Hippocampal formation (tissue), 2 donors: ENCODE data around the gene SETD2.

Experiments
- DNase-seq, 2 donors: peaks; one replicate each; lab custom pipeline; 2025; lab: John Stamatoyannopoulos, UW

SETD2 gene

GRCh38 chr3:46985588-46985987 is 178.3 kb downstream of the SETD2 start:
- no peak for DNase-seq

DNA sequence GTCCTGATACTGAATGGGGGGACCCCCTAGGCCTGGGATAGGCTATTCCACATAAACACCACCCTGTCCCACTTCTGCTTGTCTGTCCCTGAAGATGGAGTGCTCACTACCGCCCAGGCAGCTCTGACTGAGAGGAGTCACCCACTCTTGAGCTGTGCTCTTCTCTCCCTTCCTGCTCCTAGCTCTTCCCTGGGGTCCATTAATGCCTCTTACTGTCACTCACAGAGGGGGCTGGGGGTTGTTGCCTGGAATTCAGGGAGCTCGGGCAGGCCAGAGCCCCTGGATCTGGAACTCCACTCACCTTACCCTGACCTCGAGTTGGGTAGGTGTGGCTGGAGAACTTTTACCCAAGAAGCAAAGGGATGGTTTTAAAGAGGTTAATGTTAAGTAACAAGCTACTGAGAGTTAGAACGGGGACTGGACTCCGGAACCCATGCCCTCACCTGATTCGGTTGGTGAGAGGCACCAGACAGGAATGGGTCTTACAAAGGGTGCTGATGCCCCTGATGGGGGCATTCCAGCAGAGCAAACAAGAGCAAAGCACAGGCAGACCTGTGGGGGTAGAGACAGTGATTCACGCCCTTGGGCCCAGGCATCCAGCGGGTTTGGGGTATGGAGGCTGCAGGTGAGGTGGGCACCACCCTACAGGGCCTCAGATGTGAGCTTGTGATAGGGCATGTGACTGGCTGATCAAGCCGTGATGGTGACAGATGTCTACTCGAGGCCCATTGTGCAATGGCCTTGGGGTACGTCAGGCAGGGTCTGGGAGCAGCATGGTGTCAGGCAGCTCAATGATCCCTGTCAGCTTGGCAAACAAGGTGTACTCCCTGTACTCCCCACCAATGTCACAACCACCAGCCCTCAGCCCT is 179.1 kb downstream of the SETD2 start:
- no peak for DNase-seq

DNA sequence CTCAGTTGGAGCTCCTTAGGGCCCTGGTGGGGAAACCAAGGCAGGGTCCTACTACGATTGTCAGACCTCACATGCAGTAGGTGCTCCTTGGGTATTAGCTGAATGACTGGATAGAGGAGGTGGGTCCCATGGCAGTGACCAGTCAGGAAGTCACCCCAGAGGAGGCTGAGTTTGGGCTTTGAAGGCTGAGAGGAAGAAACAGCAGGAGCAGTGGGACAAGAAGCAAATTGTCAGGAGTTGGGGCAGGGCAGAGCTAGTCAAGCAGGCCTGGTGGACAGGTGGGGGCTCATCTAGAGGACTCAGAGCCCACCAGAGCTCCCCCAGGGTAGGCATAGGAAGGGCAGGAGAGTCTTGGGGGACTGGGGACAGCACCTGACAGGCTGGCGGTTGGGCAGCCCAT is 181.4 kb downstream of the SETD2 start:
- DNase-seq: no peak

- DNase-seq: no peak
These were observed 181.9 kb downstream of the SETD2 start for GRCh38 chr3:46981932-46982471.

DNA sequence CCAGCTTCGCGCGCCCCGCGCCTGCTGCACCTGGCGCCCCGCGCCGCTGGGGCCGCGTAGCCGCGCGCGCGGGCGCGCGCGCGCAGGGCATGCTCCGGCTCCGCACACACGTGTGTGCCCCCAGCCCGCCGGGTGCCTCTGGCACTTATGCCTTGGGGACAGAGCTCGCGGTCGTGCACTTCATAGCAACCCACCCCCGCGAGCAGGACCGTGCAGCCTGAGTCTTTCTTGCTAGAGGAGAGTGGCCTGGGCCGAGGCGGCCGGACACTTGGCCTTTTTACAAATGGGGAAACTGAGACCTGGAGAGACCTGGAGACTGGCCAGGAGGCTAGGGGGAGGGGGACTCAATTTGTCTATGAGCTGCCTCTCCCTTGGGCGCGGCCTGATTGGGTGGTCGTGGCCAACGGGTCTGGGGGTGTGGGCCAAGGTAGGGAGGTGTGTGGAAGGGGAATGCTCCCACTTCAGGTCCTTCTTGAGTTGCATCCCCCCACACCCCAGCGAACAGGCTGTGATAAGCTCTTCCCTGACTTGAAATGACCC is 183.9 kb downstream of the SETD2 start:
- no peak for DNase-seq

- peak; percentile 63 to 74 for DNase-seq
These were observed 184.6 kb downstream of the SETD2 start, which contains the start of gene NBEAL2 for GRCh38 chr3:46978985-46979944. Gene NBEAL2 (plus strand): TSS chr3:46979666. CDS start chr3:46979862, 196 bp downstream.

DNA sequence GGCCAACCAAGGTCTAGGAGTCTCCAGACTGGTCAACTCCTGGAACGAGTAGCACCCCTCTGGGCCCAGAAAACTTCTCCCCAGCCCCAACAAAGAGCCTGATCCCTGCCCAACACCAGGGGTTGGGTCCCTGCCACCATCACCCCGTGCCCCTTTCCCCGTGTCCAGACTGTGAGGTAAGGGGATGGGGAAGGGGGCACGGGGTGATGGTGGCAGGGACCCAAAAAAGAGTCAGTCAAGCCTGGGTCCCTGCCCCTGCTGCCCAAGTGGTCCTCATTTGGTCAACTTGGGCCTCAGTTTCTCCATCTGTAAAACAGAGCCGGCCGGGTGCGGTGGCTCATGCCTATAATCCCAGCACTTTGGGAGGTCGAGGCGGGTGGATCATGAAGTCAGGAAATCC is 185.5 kb downstream of the SETD2 start:
- no peak for DNase-seq

DNA sequence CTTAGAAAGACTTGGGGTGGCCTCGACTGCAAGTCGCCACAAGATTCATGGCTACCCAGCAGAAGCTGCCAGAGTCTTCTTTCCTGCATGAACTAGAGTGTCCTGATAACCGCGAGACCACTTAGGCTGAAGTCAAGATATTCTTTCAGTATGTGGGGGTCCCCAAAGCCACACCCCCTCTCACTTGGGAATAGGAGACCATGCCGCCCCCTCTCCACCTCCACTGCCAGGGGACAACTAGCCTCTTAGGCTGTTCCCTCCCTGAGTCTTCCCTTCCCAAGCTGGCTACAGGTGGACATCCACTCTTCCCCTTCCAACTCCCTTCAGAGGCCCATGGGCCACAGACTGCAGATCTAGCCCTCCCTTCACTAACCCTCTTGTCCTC is 186.1 kb downstream of the SETD2 start:
- no peak for DNase-seq

- peak; percentile 97 for DNase-seq
These were observed 187.4 kb downstream of the SETD2 start, which contains the start of gene CCDC12 for GRCh38 chr3:46976326-46977190. Gene CCDC12 (minus strand): TSS chr3:46976745. CDS start chr3:46976732, 13 bp downstream.

DNA sequence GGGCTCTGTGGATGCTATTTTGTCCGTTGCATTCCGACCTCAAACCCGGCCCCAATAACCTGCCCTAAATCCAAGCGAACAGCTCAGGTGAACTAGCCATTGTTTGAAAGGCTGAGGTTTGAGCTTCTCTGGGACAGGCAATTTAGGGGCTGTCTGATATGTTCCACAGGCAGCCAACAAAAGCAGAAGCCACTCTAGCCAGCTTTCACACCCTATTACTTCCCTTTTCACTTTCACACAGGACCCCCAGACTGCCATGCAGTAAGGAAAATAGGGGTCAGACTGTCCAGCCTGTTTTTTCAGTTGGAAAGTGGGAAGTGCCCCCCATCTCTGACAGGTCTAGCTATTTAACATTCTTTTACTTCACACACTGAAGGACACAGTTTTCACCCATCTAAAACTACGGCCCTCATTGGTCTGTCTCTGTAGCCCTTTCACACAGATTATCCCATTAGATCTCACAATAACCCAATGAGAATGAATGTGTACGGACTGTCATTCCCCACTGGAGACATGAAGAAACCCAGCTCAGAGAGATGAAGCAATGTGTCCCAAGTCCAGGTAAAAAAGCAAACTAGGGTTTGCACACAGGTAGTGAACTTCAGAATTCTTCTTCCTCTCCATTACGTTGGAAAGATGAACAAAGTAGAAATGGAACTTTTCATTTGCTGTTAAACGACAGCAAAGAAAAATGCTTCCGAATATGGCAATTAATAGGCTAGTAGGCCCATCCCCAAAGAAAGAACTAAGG is 189.3 kb downstream of the SETD2 start:
- DNase-seq: no peak

DNA sequence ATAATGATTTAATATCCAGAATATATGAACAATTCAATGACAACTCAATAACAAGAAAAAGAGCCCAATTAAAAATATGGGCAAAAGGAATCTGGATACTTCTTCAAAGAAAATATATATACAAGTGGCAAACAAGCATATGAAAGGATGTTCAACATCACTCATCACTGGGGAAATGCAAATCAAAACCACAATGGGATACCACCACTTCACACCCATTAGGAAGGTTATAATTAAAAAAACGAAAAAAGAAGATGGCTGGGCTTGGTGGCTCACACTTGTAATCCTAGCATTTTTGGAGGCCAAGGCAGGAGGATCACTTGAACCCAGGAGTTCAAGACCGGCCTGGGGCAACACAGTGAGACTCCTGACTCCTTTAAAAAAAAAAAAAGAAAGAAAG is 191.5 kb downstream of the SETD2 start:
- no peak for DNase-seq

DNA sequence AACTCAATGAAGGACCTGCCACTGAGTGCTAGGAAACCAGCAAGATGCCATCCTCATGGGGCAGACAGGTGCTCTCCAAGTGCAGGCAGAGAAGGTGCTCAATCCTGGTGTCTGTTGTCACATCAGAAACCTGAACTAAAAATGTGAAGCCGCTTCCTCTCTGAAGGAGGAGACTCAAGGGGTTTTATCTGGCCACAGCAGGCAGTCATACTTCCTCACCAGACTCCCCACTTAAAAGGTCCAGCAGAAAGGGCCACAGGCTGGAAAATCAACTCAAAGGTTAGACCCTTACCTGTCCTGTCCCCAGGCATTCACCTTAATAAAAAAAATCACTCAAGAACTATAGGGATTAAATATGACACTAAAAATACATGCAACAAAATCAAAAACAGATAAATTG is 192.2 kb downstream of the SETD2 start:
- DNase-seq: no peak

DNA sequence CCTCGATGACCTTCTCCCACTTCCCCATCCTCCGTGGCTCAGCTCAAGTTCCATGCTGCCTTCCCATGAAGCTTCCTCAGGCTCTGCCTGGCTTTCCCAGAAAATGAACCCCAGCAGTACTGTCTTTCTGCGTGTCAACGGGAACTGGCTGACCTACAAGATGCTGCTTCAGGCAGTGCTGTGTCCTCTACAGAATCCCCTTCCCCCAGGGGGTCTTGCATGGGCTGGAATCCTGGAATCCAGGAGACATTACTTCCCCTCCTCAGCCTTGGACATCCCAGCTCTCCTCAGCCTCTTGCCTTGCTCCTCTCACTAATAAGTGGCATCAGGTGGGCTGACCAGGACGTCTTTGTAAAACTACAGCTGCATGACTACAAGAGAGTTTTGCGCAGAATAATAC is 192.8 kb downstream of the SETD2 start:
- no peak for DNase-seq

DNA sequence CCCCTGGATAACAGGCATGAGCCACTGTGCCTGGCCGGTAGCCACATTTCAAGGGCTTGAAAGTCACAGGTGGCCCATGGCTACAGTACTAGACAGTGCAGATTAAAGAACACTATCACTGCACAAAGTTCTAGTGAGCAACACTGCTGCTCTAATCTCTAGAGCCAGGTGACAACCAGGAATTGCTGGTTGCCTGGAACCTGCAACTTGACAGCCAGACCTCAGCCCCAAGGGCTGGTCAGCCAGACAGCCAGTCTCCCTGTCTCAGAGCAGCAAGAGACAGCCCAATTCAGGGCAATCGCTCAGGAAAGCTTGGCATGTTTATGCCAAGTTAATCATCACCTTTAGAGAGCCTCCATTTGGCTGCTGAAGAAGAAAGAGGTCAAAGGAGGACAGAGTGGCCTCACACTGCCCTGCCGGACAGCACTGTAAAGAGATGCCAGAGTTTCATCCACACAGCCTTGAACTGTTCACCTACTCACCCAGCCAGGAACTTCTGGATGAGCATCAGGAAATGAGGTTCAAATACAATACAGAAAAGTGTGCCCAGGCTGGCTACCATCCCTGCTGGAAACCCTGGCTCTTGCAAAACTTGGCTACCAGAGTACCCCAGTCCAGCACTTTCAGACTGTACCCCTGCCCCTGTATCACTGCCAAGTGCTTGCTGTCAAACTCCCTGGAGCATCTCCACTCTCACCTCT is 193.4 kb downstream of the SETD2 start:
- DNase-seq: no peak

GRCh38 chr3:46968783-46969428 is 195.0 kb downstream of the SETD2 start:
- no peak for DNase-seq

DNA sequence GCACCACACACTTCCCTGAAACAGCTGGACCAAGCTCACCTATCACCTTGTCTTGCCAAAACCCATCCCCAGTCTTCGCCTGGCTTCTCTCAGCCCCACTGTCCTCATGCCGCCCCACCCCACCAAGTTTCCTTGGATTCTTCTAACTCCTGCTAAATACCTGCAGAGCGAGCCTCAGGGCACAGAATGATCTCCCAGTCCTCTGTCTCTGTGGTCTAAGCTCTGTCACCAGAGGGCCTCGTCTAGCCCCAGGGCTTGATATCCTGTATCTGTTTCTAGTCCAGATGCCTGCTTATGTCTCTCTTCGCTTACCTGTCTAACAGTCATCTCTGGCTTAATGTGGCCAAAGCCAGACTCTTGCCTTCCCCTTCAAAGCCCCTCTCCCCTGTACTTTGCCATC is 197.1 kb downstream of the SETD2 start:
- DNase-seq: no peak
